Thymus (tissue), 14 donors: ENCODE results near the gene SPINK5. TPM values are rescaled to one million over a fixed set of nuclear protein-coding genes. Genes with fewer than 3 reads are reported as not detected.

Experiments used
- DNase-seq, 9 donors: peaks; one replicate each; pipeline ENCODE4 v3.0.0-alpha.2; 2013; ENCODE audit warnings: low spot score in 9 of 9, low read depth in 6 of 9, missing footprints in 1 of 9
- H3K27ac ChIP-seq, 2 donors: one replicate each; pipeline ENCODE4 v1.5.1; 2013; ENCODE audit warnings: control low read depth in 1 of 2, low read depth in 1 of 2, low read length in 1 of 2, mild to moderate bottlenecking in 1 of 2, moderate library complexity in 1 of 2
- H3K27me3 ChIP-seq, 2 donors: one replicate each; pipeline ENCODE4 v1.5.1; 2013; ENCODE audit warnings: low read length in 1 of 2; ENCODE audit not compliant: control insufficient read depth in 2 of 2, insufficient read depth in 1 of 2
- H3K36me3 ChIP-seq, 2 donors: one replicate each; pipeline ENCODE4 v1.5.1; 2013; ENCODE audit warnings: low read length in 1 of 2, mild to moderate bottlenecking in 1 of 2, moderate library complexity in 1 of 2; ENCODE audit not compliant: control insufficient read depth in 2 of 2, insufficient read depth in 2 of 2
- H3K4me1 ChIP-seq, 2 donors: one replicate each; pipeline ENCODE4 v1.5.1; 2013; ENCODE audit warnings: low read length in 2 of 2; ENCODE audit not compliant: control insufficient read depth in 2 of 2, insufficient read depth in 2 of 2
- H3K4me3 ChIP-seq, 2 donors: one replicate each; pipeline ENCODE4 v1.5.1; 2013; ENCODE audit warnings: low read length in 2 of 2, control low read depth in 1 of 2, mild to moderate bottlenecking in 1 of 2
- H3K9me3 ChIP-seq, 2 donors: one replicate each; pipeline ENCODE4 v1.5.1; 2013; ENCODE audit warnings: low read length in 1 of 2, mild to moderate bottlenecking in 1 of 2; ENCODE audit not compliant: control insufficient read depth in 2 of 2, insufficient read depth in 1 of 2
- WGBS: extraction: QIAGEN DNeasy Blood & Tissue Kit; methylation state at CpG from one replicate; pipeline ENCODE4 v1.1.7; 2013; 5-methylcytosine and 5-hydroxymethylcytosine counted together
- long read RNA-seq, 10 donors: transcript quantifications; one replicate each; lab custom pipeline, GENCODE V29; 2026
- polyA plus RNA-seq: library from polyadenylated mRNA; stranded (reverse); fragments of 200-250 nt; gene quantifications from one replicate; pipeline ENCODE4 v1.2.3, GENCODE V29; 2013
- total RNA-seq: library from RNA; stranded (reverse); fragments of 120-200 nt; gene quantifications from one replicate; pipeline ENCODE4 v1.2.4, GENCODE V29; 2013
- donor health status: healthy.

SPINK5 gene, protein sequence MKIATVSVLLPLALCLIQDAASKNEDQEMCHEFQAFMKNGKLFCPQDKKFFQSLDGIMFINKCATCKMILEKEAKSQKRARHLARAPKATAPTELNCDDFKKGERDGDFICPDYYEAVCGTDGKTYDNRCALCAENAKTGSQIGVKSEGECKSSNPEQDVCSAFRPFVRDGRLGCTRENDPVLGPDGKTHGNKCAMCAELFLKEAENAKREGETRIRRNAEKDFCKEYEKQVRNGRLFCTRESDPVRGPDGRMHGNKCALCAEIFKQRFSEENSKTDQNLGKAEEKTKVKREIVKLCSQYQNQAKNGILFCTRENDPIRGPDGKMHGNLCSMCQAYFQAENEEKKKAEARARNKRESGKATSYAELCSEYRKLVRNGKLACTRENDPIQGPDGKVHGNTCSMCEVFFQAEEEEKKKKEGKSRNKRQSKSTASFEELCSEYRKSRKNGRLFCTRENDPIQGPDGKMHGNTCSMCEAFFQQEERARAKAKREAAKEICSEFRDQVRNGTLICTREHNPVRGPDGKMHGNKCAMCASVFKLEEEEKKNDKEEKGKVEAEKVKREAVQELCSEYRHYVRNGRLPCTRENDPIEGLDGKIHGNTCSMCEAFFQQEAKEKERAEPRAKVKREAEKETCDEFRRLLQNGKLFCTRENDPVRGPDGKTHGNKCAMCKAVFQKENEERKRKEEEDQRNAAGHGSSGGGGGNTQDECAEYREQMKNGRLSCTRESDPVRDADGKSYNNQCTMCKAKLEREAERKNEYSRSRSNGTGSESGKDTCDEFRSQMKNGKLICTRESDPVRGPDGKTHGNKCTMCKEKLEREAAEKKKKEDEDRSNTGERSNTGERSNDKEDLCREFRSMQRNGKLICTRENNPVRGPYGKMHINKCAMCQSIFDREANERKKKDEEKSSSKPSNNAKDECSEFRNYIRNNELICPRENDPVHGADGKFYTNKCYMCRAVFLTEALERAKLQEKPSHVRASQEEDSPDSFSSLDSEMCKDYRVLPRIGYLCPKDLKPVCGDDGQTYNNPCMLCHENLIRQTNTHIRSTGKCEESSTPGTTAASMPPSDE
- total RNA-seq (3.4 TPM), polyA plus RNA-seq (41.6 TPM)
- long read RNA-seq, donor 1 = 0 reads
- long read RNA-seq, donor 2 = 0 reads
- long read RNA-seq, donor 3 = 0 reads
- long read RNA-seq, donor 4 = 0 reads
- long read RNA-seq, donor 5 = 0 reads
- long read RNA-seq, donor 6 = 0 reads
- long read RNA-seq, donor 7 = 0 reads
- long read RNA-seq, donor 8 = 0 reads
- long read RNA-seq, donor 9, partial matches to known transcripts = 0 of 1 reads
- long read RNA-seq, donor 9, other reads (novel, unspliced or antisense) = 0 of 1 reads
- long read RNA-seq, donor 10 = 0 reads

DNA sequence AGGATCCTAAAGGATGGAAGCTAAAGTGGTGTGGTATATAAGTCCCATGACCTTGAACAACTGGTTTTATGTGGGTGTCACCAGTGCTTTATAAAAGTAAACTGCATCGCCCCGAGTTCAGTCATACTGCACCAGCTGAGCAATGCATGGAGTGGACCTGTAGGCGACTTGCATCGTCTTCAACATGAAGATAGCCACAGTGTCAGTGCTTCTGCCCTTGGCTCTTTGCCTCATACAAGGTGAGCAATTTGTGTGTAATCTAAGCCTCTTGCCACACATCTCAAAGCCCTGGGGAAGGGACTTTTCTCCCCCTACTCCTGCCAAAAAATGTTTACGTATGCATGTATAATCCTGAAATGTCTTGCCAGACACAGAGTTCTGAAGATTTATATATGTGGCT, at the start of gene SPINK5:
TSS of gene SPINK5 (plus strand) at position 120 of the 400 bp plus-strand sequence. CDS start at position 185, 65 bp downstream.
- Histone ChIP-seq H3K27me3 (no peaks in the 10 kb centered on the region), H3K9me3 (no peaks in the 10 kb centered on the region), H3K27ac (no peak within 1 kb of the TSS), H3K4me3 (no peak within 1 kb of the TSS), H3K36me3 (no peaks in the 10 kb centered on the region), H3K4me1 (no peaks in the 10 kb centered on the region)
- 92% methylated on average over 5 of the region's 5 CpGs for WGBS
- DNase-seq = no peak

DNA sequence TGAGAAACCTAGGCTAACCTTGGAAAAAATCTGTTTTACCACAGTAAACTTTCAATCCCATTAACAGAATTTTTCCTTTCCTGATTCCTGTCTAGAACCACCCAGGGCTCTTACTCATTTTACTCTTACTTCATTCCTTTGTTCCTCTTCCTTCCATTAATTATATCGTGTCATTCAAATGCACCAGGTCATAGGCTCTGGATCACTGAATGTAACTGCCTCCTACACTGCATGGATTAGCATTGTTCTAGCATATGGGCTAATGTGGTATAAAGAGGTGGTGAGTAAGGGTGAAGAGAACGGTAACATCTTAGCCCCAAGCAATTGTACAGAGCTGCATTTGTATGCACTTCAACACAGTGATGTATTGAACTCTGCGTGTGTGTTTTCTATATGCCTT, 49.5 kb upstream of the SPINK5 start:
- Histone ChIP-seq H3K27ac (no peak overlapping the region), H3K4me3 (no peak overlapping the region), H3K36me3 (no peaks in the 10 kb centered on the region), H3K9me3 (no peaks in the 10 kb centered on the region), H3K4me1 (no peaks in the 10 kb centered on the region), H3K27me3 (no peaks in the 10 kb centered on the region)
- DNase-seq = no peak
- WGBS = 77% methylated on average over 3 of the region's 3 CpGs

DNA sequence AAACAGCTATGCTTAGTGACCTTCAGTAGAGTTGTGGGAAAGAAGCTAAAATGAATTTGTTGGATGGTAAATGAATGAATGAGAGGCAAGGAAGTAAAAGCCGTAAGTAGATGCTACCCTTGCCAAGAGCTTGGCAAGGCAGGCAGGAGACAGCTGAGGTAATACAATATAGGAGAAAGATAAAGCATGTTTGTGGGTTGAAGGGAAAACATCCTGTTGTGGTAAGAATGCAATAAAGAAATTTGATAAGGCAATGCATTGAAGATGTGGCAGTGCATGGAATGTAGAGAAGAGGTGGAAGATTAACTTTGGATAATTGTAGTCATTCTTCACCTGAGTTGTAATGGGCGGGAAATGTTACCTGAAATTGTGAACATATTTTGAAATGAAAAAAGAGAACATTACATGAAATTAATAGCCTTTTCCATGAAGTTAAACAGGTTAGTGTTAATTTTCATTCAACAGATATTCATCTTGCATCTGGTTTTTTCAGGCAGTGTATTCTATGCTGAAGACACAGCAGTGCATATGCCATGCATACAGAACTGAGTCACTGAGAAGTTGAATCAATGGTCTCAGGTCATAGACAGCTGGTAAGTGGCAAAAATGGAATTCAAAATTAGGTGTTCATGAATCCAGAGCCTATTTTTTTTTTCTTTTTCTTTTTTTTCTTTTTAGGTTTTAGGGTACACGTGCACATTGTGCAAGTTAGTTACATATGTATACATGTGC, 43.4 kb upstream of the SPINK5 start:
- no peaks in the 10 kb centered on the region for H3K9me3 ChIP-seq
- H3K4me3 ChIP-seq = no peak overlapping the region
- no peak for DNase-seq
- WGBS = 95% methylated on average over 3 of the region's 3 CpGs
- H3K27me3 ChIP-seq = no peaks in the 10 kb centered on the region
- no peak overlapping the region for H3K27ac ChIP-seq
- no peaks in the 10 kb centered on the region for H3K36me3 ChIP-seq
- no peaks in the 10 kb centered on the region for H3K4me1 ChIP-seq

DNA sequence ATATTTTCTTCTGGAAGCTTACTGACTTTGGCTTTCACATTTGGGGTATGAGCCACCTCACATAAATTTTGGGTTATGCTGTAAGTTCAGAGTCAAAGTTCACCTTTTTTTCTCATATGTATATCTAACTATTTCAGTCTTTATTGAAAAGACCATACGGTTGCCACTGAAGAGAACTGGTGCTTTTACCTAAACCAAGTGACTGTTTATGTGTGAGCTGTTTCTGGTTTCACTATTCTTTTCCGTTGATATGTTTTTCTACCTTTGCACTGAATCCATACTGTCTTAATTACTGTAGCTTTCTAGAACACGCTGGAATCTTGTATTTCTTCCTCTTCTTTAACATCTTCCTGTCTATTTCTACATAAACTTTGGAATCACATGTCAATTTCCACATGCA, 36.3 kb upstream of the SPINK5 start:
- no peaks in the 10 kb centered on the region for H3K36me3 ChIP-seq
- no peak overlapping the region for H3K4me3 ChIP-seq
- H3K27me3 ChIP-seq = no peaks in the 10 kb centered on the region
- no peaks in the 10 kb centered on the region for H3K9me3 ChIP-seq
- no peaks in the 10 kb centered on the region for H3K4me1 ChIP-seq
- no peak for DNase-seq
- no peak overlapping the region for H3K27ac ChIP-seq
- 73% methylated on average over 3 of the region's 3 CpGs for WGBS

DNA sequence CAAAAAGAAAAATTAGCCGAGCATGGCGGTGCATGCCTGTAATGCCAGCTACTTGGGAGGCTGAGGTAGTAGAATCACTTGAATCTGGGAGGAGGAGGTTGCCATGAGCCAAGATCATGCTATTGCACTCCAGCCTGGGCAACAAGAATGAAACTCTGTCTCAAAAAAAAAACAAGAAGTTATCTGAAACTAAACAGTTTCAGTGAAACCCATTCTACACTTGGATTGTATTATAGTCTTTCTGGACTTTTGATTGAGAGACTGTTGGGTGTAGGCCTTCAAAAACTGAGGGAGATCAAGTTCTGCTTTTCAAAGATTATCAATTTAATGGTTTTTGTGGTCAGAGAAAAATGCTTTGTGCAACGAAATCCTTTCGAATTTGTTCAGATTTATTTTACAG, 34.6 kb upstream of the SPINK5 start:
- H3K27me3 ChIP-seq = no peaks in the 10 kb centered on the region
- H3K36me3 ChIP-seq = no peaks in the 10 kb centered on the region
- no peak for DNase-seq
- H3K27ac ChIP-seq = no peak overlapping the region
- WGBS = 83% methylated on average over 4 of the region's 4 CpGs
- no peaks in the 10 kb centered on the region for H3K9me3 ChIP-seq
- no peak overlapping the region for H3K4me3 ChIP-seq
- H3K4me1 ChIP-seq = no peaks in the 10 kb centered on the region

DNA sequence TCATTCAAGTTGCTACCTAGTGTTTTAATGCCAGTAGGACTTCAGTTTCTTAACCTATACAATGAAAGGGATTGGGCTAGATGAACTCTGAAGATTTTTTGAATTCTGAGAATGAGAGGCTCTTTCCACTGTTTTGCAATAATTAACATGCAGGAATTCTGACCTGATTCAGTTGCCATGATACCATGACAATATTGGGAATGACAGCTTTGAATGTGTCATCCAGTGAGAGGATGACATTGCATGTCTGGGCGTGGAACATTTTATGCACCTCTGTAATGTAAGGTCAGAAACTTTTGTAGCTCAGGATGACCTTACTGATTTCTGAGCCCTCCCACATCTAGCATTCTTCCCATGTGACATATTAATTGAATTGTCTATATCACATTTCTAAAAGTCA, 30.6 kb upstream of the SPINK5 start:
- Histone ChIP-seq H3K9me3 (no peaks in the 10 kb centered on the region), H3K36me3 (no peaks in the 10 kb centered on the region), H3K27me3 (no peaks in the 10 kb centered on the region), H3K4me3 (no peak overlapping the region), H3K4me1 (no peaks in the 10 kb centered on the region), H3K27ac (no peak overlapping the region)
- DNase-seq = no peak
- WGBS = 93% methylated on average over 1 of the region's 1 CpG

DNA sequence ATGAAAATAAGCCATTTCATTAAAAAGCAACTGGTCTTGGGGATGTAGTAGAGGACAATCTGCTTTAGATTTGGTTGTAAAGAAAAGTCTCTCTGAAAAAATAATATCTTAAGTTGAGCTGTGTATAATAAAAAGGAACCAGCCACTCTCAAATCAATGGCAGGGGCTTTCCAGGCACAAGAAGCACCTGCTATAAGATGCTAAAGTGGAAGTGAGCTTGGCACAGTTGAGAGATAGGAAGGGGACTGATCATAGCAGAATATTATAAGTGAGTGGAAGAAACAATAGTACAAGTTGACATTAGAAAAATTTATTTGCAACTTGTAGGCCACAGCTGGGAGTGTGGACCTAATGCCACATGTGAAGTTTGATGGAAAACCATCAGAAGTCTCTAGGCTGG, 28.1 kb upstream of the SPINK5 start:
- H3K36me3 ChIP-seq = no peaks in the 10 kb centered on the region
- H3K4me3 ChIP-seq = no peak overlapping the region
- no peaks in the 10 kb centered on the region for H3K9me3 ChIP-seq

DNA sequence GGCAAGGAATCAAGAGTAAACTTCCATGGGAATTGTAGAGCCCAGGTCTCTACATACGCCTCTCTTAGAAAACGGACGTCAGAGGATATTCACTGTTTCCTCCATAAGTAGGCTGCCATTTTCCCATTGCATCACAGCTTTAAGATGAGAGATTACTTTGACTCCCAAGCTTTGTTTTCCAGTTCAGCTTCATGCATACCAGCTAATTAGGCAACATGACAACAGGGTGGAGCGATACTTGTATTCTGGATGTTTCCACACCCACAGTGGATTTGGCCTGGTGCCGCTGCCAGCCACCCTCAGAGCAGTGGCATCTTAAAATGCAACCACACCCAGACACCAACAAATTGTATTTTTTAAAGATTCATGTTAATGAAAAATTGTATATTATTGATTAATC, 20.9 kb upstream of the SPINK5 start:
- H3K9me3 ChIP-seq = no peaks in the 10 kb centered on the region
- H3K27me3 ChIP-seq = no peaks in the 10 kb centered on the region
- DNase-seq = no peak
- no peak overlapping the region for H3K27ac ChIP-seq
- no peaks in the 10 kb centered on the region for H3K4me1 ChIP-seq
- no peaks in the 10 kb centered on the region for H3K36me3 ChIP-seq
- H3K4me3 ChIP-seq = no peak overlapping the region
- WGBS = 95% methylated on average over 5 of the region's 5 CpGs

More for the DNA sequence above, 28.1 kb upstream of the SPINK5 start:
- no peaks in the 10 kb centered on the region for H3K4me1 ChIP-seq
- H3K27ac ChIP-seq = no peak overlapping the region
- DNase-seq = no peak
- H3K27me3 ChIP-seq = no peaks in the 10 kb centered on the region
